ENCODE measurements around the gene RRP1. TPM values are rescaled to one million over a fixed set of nuclear protein-coding genes. Genes with fewer than 3 reads are reported as not detected.
A peak's percentile ranks its signal among the peaks of the same experiment; 100 is the strongest.

Gene RRP1
- 43.5 and 45.7 TPM in 2 replicates for total RNA-seq (2014; rRNA removed; shearing (Covaris generic))

GRCh38 chr21:43789276-43790009 lies at the start of gene RRP1:
Gene RRP1, plus strand, starts transcription at chr21:43789577. Its CDS starts 53 bp downstream, at chr21:43789630.
- peak within 1 kb of the TSS; percentile 92 for H3K4me3 ChIP-seq (ENCODE audit: insufficient read depth, low read depth, low read length)
- DNase-seq: peak; percentile 100

GRCh38 chr21:43739621-43740435 lies 49.5 kb upstream of the RRP1 start:
- peaks cover 2% of the 10 kb centered on the region for H3K36me3 ChIP-seq (replicated peaks; ENCODE audit: control insufficient read depth, insufficient read depth, low read length)
- no peak overlapping the region for H3K4me3 ChIP-seq (ENCODE audit: insufficient read depth, low read depth, low read length)
- DNase-seq: peak; percentile 91
- no peaks in the 10 kb centered on the region for H3K27me3 ChIP-seq (ENCODE audit: control insufficient read depth, insufficient read depth, low read length)

More at GRCh38 chr21:43789276-43790009, at the start of gene RRP1:
- Histone ChIP-seq H3K36me3 (replicated peaks; ENCODE audit: control insufficient read depth, insufficient read depth, low read length) (peaks cover 30% of the 10 kb centered on the region), H3K27me3 (ENCODE audit: control insufficient read depth, insufficient read depth, low read length) (no peaks in the 10 kb centered on the region)

- H3K36me3 ChIP-seq (replicated peaks; ENCODE audit: control insufficient read depth, insufficient read depth, low read length): peaks cover 2% of the 10 kb centered on the region
- no peaks in the 10 kb centered on the region for H3K27me3 ChIP-seq (ENCODE audit: control insufficient read depth, insufficient read depth, low read length)
- H3K4me3 ChIP-seq (ENCODE audit: insufficient read depth, low read depth, low read length): no peak overlapping the region
- peak; percentile 94 for DNase-seq
These were observed 48.8 kb upstream of the RRP1 start for GRCh38 chr21:43740497-43741156.

GRCh38 chr21:43741423-43742096 lies 47.8 kb upstream of the RRP1 start:
- peak; percentile 90 for DNase-seq
- no peak overlapping the region for H3K4me3 ChIP-seq (ENCODE audit: insufficient read depth, low read depth, low read length)

GRCh38 chr21:43743947-43744346 lies 45.4 kb upstream of the RRP1 start:
- Histone ChIP-seq H3K4me3 (ENCODE audit: insufficient read depth, low read depth, low read length) (no peak overlapping the region), H3K36me3 (replicated peaks; ENCODE audit: control insufficient read depth, insufficient read depth, low read length) (peaks cover 2% of the 10 kb centered on the region), H3K27me3 (ENCODE audit: control insufficient read depth, insufficient read depth, low read length) (no peaks in the 10 kb centered on the region)
- no peak for DNase-seq

More at GRCh38 chr21:43741423-43742096, 47.8 kb upstream of the RRP1 start:
- peaks cover 2% of the 10 kb centered on the region for H3K36me3 ChIP-seq (replicated peaks; ENCODE audit: control insufficient read depth, insufficient read depth, low read length)
- H3K27me3 ChIP-seq (ENCODE audit: control insufficient read depth, insufficient read depth, low read length): no peaks in the 10 kb centered on the region

- Histone ChIP-seq H3K27me3 (ENCODE audit: control insufficient read depth, insufficient read depth, low read length) (no peaks in the 10 kb centered on the region), H3K4me3 (ENCODE audit: insufficient read depth, low read depth, low read length) (no peak overlapping the region), H3K36me3 (replicated peaks; ENCODE audit: control insufficient read depth, insufficient read depth, low read length) (peaks cover 2% of the 10 kb centered on the region)
- DNase-seq: no peak
These were observed 44.7 kb upstream of the RRP1 start for GRCh38 chr21:43744725-43745124.

GRCh38 chr21:43745772-43746517 lies 43.4 kb upstream of the RRP1 start:
- Histone ChIP-seq H3K36me3 (replicated peaks; ENCODE audit: control insufficient read depth, insufficient read depth, low read length) (peaks cover 7% of the 10 kb centered on the region), H3K27me3 (ENCODE audit: control insufficient read depth, insufficient read depth, low read length) (no peaks in the 10 kb centered on the region), H3K4me3 (ENCODE audit: insufficient read depth, low read depth, low read length) (no peak overlapping the region)
- no peak for DNase-seq

GRCh38 chr21:43748622-43749021 lies 40.8 kb upstream of the RRP1 start:
- Histone ChIP-seq H3K27me3 (ENCODE audit: control insufficient read depth, insufficient read depth, low read length) (no peaks in the 10 kb centered on the region), H3K4me3 (ENCODE audit: insufficient read depth, low read depth, low read length) (no peak overlapping the region), H3K36me3 (replicated peaks; ENCODE audit: control insufficient read depth, insufficient read depth, low read length) (peaks cover 15% of the 10 kb centered on the region)
- no peak for DNase-seq

- Histone ChIP-seq H3K36me3 (replicated peaks; ENCODE audit: control insufficient read depth, insufficient read depth, low read length) (peaks cover 19% of the 10 kb centered on the region), H3K27me3 (ENCODE audit: control insufficient read depth, insufficient read depth, low read length) (no peaks in the 10 kb centered on the region), H3K4me3 (ENCODE audit: insufficient read depth, low read depth, low read length) (no peak overlapping the region)
- no peak for DNase-seq
These were observed 39.6 kb upstream of the RRP1 start for GRCh38 chr21:43749651-43750262.

GRCh38 chr21:43750339-43751033 lies 38.9 kb upstream of the RRP1 start:
- Histone ChIP-seq H3K36me3 (replicated peaks; ENCODE audit: control insufficient read depth, insufficient read depth, low read length) (peaks cover 21% of the 10 kb centered on the region), H3K27me3 (ENCODE audit: control insufficient read depth, insufficient read depth, low read length) (no peaks in the 10 kb centered on the region), H3K4me3 (ENCODE audit: insufficient read depth, low read depth, low read length) (no peak overlapping the region)
- DNase-seq: no peak

- Histone ChIP-seq H3K27me3 (ENCODE audit: control insufficient read depth, insufficient read depth, low read length) (no peaks in the 10 kb centered on the region), H3K36me3 (replicated peaks; ENCODE audit: control insufficient read depth, insufficient read depth, low read length) (peaks cover 23% of the 10 kb centered on the region), H3K4me3 (ENCODE audit: insufficient read depth, low read depth, low read length) (no peak overlapping the region)
- no peak for DNase-seq
These were observed 37.3 kb upstream of the RRP1 start for GRCh38 chr21:43751955-43752591.

GRCh38 chr21:43752758-43753438 lies 36.5 kb upstream of the RRP1 start:
- no peak for DNase-seq
- peaks cover 25% of the 10 kb centered on the region for H3K36me3 ChIP-seq (replicated peaks; ENCODE audit: control insufficient read depth, insufficient read depth, low read length)
- H3K27me3 ChIP-seq (ENCODE audit: control insufficient read depth, insufficient read depth, low read length): no peaks in the 10 kb centered on the region
- H3K4me3 ChIP-seq (ENCODE audit: insufficient read depth, low read depth, low read length): no peak overlapping the region
